Upper lobe of left lung (tissue), 4 donors: ENCODE results near the gene FKBP8.

Experiments
- CTCF ChIP-seq, 6 experiments: fragments of 450-650 bp in 4 of 6; fragments of 200-600 bp in 2 of 6; sonication (generic) in 2 of 6; IDR thresholded peaks; one replicate each; pipeline ENCODE4 v1.5.1; 2016 to 2019; ENCODE audit warnings: antibody characterized with exemption in 6 of 6
- POLR2A ChIP-seq, 4 donors: fragments of 450-650 bp; IDR thresholded peaks; one replicate each; pipeline ENCODE4 v1.5.1; 2016 to 2017; ENCODE audit warnings: antibody characterized with exemption in 4 of 4, mild to moderate bottlenecking in 2 of 4

- TF ChIP-seq CTCF (IDR thresholded peaks at IDR 0.05) (no peak), POLR2A (IDR thresholded peaks at IDR 0.05) (no peak)
Measured at GRCh38 chr19:18496980-18497256, 46.5 kb downstream of the FKBP8 start.
